Nephron (organoid): ENCODE results near the gene ANKFN1.
A peak's percentile ranks its signal among the peaks of the same experiment; 100 is the strongest.

Source experiments
- H3K27ac Mint-ChIP-seq, 3 experiments: 2 replicates each; pipeline ENCODE4 v1.8.0; 2020; ENCODE audit warnings: mixed read lengths in 3 of 3, mild to moderate bottlenecking in 2 of 3, moderate library complexity in 1 of 3
- H3K27me3 Mint-ChIP-seq: 2 replicates; pipeline ENCODE4 v1.8.0; 2021; ENCODE audit warnings: low read depth, mild to moderate bottlenecking, moderate library complexity, mixed read lengths
- H3K36me3 Mint-ChIP-seq: 2 replicates; pipeline ENCODE4 v1.8.0; 2020; ENCODE audit warnings: low read depth, mixed read lengths
- H3K4me1 Mint-ChIP-seq: 2 replicates; pipeline ENCODE4 v1.8.0; 2020; ENCODE audit warnings: mixed read lengths
- H3K4me3 Mint-ChIP-seq, 3 experiments: 2 replicates each; pipeline ENCODE4 v1.8.0; 2020; ENCODE audit warnings: mild to moderate bottlenecking in 3 of 3, mixed read lengths in 3 of 3, moderate library complexity in 2 of 3
- H3K9me3 Mint-ChIP-seq: 2 replicates; pipeline ENCODE4 v1.8.0; 2020; ENCODE audit warnings: mixed read lengths
- TF ChIP-seq, protein P1 (sequence below), 3 experiments: fragments of 200-600 bp; sonication (generic); IDR thresholded peaks; one replicate each; pipeline ENCODE4 v1.5.0; 2021; ENCODE audit warnings: antibody characterized with exemption in 3 of 3; ENCODE audit not compliant: unreplicated experiment in 3 of 3

Gene ANKFN1

DNA sequence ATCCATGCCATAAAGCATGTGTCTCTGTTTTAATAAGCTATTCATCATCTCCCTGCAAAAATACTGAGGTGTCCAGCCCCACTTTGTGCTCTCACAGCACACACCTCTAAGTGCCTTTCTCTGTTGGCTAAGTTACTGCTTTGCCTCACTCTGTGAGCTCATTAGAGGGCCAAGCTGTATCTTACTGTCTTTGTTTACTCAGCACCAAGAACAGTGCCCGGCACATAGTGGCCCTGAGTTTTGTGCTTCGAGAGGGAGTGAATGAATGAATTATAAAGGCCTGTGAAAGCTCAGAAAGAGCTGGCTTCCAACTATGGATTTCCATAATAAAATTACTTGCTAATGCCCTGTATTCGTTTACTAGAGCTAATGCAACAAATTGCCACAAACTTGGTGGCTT is 390.0 kb downstream of the ANKFN1 start:
- TF ChIP-seq, protein P1, sequence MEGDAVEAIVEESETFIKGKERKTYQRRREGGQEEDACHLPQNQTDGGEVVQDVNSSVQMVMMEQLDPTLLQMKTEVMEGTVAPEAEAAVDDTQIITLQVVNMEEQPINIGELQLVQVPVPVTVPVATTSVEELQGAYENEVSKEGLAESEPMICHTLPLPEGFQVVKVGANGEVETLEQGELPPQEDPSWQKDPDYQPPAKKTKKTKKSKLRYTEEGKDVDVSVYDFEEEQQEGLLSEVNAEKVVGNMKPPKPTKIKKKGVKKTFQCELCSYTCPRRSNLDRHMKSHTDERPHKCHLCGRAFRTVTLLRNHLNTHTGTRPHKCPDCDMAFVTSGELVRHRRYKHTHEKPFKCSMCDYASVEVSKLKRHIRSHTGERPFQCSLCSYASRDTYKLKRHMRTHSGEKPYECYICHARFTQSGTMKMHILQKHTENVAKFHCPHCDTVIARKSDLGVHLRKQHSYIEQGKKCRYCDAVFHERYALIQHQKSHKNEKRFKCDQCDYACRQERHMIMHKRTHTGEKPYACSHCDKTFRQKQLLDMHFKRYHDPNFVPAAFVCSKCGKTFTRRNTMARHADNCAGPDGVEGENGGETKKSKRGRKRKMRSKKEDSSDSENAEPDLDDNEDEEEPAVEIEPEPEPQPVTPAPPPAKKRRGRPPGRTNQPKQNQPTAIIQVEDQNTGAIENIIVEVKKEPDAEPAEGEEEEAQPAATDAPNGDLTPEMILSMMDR (IDR thresholded peaks at IDR 0.05; ENCODE audit: unreplicated experiment in 3 of 3) = no peak
- Mint-ChIP-seq H3K4me3 (no peak overlapping the region), H3K27ac (no peak overlapping the region), H3K36me3 (no peaks in the 10 kb centered on the region), H3K4me1 (peaks cover 63% of the 10 kb centered on the region), H3K9me3 (peaks cover 6% of the 10 kb centered on the region), H3K27me3 (peaks cover 7% of the 10 kb centered on the region)

DNA sequence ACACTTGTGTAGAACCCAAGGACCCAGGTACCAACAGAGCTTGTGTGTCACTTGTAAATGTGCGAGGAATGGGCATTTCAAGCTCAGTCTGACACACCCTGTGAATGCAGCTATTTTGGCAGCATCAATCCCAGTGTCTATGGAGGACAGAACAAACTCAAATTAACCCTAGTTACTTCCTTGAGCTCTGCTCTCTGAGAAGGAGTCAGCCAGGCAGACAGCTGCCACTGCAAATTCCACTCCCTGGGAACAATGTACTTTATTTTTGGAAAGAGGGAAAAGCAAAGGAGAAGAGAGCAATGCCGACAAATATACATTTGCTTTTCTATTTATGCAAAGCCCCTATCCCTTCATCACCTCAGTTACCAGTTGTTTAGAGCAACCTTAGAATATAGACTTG is 391.8 kb downstream of the ANKFN1 start:
- Mint-ChIP-seq H3K9me3 (peaks cover 4% of the 10 kb centered on the region), H3K4me1 (peaks cover 69% of the 10 kb centered on the region), H3K36me3 (no peaks in the 10 kb centered on the region), H3K27me3 (peaks cover 8% of the 10 kb centered on the region), H3K4me3 (no peak overlapping the region), H3K27ac (peak overlapping the region; percentile 9 to 52 (median 44))
- TF ChIP-seq, protein P1 (IDR thresholded peaks at IDR 0.05; ENCODE audit: unreplicated experiment in 3 of 3) = no peak

DNA sequence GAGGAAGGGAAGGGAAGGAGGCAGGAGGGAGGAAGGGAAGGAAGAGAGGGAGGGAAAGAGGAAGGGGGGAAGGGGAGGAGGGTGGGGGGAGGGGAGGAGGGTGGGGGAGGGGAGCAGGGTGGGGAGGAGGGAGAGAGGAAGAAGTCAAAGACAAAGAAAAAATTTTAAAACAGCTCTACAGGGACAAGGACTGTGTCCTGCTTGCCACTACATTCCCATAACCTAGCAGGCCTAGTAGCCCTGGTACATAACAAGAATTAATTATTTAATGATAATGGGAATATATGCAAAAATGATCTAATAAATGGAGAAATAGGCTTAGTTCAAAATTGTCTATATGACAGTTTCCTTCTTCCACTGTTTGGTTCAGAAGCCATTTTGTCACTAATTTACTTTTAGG is 392.7 kb downstream of the ANKFN1 start:
- no peak overlapping the region for H3K27ac Mint-ChIP-seq
- no peak overlapping the region for H3K4me3 Mint-ChIP-seq
- peaks cover 8% of the 10 kb centered on the region for H3K27me3 Mint-ChIP-seq
- H3K9me3 Mint-ChIP-seq = peaks cover 9% of the 10 kb centered on the region
- H3K4me1 Mint-ChIP-seq = peaks cover 70% of the 10 kb centered on the region
- H3K36me3 Mint-ChIP-seq = no peaks in the 10 kb centered on the region
- TF ChIP-seq, protein P1 (IDR thresholded peaks at IDR 0.05; ENCODE audit: unreplicated experiment in 3 of 3) = no peak

DNA sequence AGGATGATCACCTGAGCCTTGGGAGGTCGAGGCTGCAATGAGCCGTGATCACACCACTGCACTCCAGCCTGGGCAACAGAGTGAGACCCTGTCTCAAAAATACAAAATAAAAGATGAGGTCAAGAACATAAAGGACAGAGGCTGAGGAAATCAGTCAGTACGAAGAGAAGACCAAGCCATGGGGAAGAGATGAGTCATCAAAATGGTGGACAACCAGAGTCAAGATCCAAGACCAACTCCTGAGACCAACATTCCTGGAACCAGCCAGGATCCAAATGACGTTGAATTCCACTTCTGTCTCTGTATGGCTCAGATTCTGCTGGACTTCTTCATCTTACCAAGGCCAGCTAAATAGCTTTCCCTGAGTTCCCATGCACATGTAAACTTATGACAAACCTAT is 395.4 kb downstream of the ANKFN1 start:
- Mint-ChIP-seq H3K4me3 (no peak overlapping the region), H3K9me3 (peaks cover 14% of the 10 kb centered on the region), H3K27me3 (peaks cover 14% of the 10 kb centered on the region), H3K27ac (no peak overlapping the region), H3K36me3 (no peaks in the 10 kb centered on the region), H3K4me1 (peaks cover 62% of the 10 kb centered on the region)
- TF ChIP-seq, protein P1 (IDR thresholded peaks at IDR 0.05; ENCODE audit: unreplicated experiment in 3 of 3) = no peak

DNA sequence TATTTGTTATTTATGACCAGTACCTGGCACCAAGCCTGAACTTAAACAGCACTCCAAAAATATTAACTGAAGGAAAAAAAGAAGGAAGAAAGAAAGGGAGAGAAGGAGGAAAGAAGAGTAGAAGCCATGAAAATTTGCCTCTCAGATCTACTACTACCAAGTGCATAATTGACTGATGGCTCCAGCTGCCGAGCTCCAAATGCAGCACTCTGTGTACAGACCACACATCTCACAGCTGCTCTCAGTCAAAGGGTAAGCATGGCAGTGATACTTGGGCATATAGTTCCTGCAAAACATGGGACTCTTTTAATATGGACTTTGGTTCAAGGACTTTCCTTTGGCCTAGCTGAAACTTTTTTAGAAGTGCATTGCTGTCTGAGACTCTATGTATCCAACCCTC is 396.2 kb downstream of the ANKFN1 start:
- H3K4me1 Mint-ChIP-seq = peaks cover 56% of the 10 kb centered on the region
- peak overlapping the region; percentile 16 to 68 (median 44) for H3K27ac Mint-ChIP-seq
- H3K9me3 Mint-ChIP-seq = peaks cover 15% of the 10 kb centered on the region
- TF ChIP-seq, protein P1 (IDR thresholded peaks at IDR 0.05; ENCODE audit: unreplicated experiment in 3 of 3) = no peak
- H3K4me3 Mint-ChIP-seq = no peak overlapping the region
- no peaks in the 10 kb centered on the region for H3K36me3 Mint-ChIP-seq
- peaks cover 14% of the 10 kb centered on the region for H3K27me3 Mint-ChIP-seq

DNA sequence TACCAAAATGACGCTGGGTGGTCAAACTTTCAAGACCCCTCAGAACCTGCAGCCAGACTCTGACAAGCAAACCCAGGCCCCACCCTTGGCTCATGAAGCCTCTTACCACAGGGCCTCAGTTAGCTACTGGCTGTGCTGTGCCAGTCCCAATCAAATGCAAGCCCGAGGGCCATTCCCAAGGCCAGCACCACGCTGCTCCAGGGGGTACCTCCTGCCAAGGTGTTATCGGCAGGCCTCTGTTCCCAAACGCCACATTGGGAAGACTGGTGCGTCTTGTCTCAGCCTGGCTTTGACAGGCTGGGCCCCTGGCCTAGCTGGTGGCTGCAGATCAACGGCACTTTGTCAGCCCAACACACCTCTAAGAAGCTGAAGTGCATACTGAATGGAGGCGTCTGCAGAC is 404.4 kb downstream of the ANKFN1 start:
- Mint-ChIP-seq H3K36me3 (no peaks in the 10 kb centered on the region), H3K9me3 (peaks cover 13% of the 10 kb centered on the region), H3K4me1 (peaks cover under 1% of the 10 kb centered on the region), H3K4me3 (no peak overlapping the region), H3K27me3 (peaks cover 6% of the 10 kb centered on the region), H3K27ac (no peak overlapping the region)
- TF ChIP-seq, protein P1 (IDR thresholded peaks at IDR 0.05; ENCODE audit: unreplicated experiment in 3 of 3) = no peak
